AG04450 (cell line): ENCODE data around the gene RGS1. TPM values are rescaled to one million over a fixed set of nuclear protein-coding genes. Genes with fewer than 3 reads are reported as not detected.

Experiments used
- CTCF ChIA-PET: fragments of 300-600, 350-600 bp; formaldehyde crosslinking; extraction: SDS; loops from one replicate; lab custom pipeline; 2022; ENCODE audit warnings: antibody characterized with exemption, inconsistent platforms; lab: Charles Lee
- POLR2A ChIA-PET: fragments of 350-600 bp; formaldehyde crosslinking; extraction: SDS; loops from one replicate; lab custom pipeline; 2021; ENCODE audit warnings: antibody characterized with exemption, inconsistent platforms; lab: Yijun Ruan, JAX
- DNase-seq: peaks from one replicate; pipeline ENCODE4 v3.0.0-alpha.2; 2011; ENCODE audit warnings: low read depth, low spot score
- H3K27ac ChIP-seq: one replicate; pipeline ENCODE4 v1.5.1; 2012; ENCODE audit warnings: low read depth, low read length, control low read depth
- H3K27me3 ChIP-seq: one replicate; pipeline ENCODE4 v1.6.0; 2012; ENCODE audit warnings: low read length; ENCODE audit not compliant: control insufficient read depth, insufficient read depth
- H3K4me3 ChIP-seq: 2 replicates; pipeline ENCODE4 v1.5.1; 2011; ENCODE audit warnings: mild to moderate bottlenecking, low read depth, low read length, control low read depth
- H3K9me3 ChIP-seq: 2 replicates; pipeline ENCODE4 v1.5.1; 2012; ENCODE audit warnings: low read length; ENCODE audit not compliant: control insufficient read depth, insufficient read depth
- polyA plus RNA-seq: library from polyadenylated mRNA; depleted of rRNA; stranded (reverse); fragments of >200 nt; gene quantifications from 2 replicates; pipeline ENCODE4 v1.2.3, GENCODE V29; 2011
- TF ChIP-seq, protein P1 (sequence below): IDR thresholded peaks from 2 replicates; pipeline ENCODE4 v1.5.1; 2011; ENCODE audit warnings: low read depth, low read length, control low read depth, inconsistent platforms

The RGS1 gene
- polyA plus RNA-seq, 1 experiment: not detected

DNA sequence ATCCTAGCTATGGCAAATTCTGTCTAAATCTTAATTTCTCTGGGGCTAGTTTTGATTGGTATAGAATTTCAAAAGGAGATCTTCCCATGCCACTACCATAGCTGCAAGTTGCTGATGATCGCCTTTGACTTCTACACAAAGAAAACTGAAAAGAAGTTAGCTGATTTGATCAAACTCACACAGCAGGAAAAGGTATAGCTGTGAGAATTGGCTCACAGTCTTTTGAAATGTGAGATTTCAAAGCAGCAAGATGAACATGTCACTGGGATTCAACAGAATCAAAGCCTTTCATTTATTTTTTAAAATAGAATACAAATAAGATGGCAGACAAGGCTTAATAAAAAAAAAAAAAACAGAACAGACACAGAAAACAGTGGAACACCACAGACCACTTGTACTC, 7.5 kb upstream of the RGS1 start:
- no peak for DNase-seq
- ChIA-PET POLR2A (no interaction called here), CTCF (no interaction called here)
- TF ChIP-seq, protein P1, sequence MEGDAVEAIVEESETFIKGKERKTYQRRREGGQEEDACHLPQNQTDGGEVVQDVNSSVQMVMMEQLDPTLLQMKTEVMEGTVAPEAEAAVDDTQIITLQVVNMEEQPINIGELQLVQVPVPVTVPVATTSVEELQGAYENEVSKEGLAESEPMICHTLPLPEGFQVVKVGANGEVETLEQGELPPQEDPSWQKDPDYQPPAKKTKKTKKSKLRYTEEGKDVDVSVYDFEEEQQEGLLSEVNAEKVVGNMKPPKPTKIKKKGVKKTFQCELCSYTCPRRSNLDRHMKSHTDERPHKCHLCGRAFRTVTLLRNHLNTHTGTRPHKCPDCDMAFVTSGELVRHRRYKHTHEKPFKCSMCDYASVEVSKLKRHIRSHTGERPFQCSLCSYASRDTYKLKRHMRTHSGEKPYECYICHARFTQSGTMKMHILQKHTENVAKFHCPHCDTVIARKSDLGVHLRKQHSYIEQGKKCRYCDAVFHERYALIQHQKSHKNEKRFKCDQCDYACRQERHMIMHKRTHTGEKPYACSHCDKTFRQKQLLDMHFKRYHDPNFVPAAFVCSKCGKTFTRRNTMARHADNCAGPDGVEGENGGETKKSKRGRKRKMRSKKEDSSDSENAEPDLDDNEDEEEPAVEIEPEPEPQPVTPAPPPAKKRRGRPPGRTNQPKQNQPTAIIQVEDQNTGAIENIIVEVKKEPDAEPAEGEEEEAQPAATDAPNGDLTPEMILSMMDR: no peak
- Histone ChIP-seq H3K27me3 (no peaks in the 10 kb centered on the region), H3K9me3 (peaks cover 8% of the 10 kb centered on the region), H3K4me3 (no peak overlapping the region), H3K27ac (no peak overlapping the region)

DNA sequence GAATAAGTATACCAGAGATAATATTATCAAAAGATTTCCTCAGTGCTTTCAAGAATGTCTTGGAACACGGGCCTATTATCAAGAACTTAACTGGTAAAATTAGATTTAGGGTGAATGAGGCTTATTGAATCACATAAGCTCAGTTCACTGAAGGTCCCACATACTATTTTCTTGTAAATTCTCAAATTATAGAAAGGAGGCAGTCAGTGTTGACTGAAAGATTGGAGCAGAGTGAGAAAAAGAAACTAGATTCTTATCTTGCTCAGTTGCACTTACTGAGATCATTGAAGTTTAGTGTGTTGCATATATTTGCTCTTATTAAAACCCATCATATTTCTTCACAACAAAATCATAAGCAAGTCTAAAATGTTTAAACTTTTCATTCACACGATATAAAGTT, 3.9 kb upstream of the RGS1 start:
- DNase-seq: no peak
- Histone ChIP-seq H3K27me3 (no peaks in the 10 kb centered on the region), H3K27ac (no peak overlapping the region), H3K4me3 (no peak overlapping the region), H3K9me3 (peaks cover 8% of the 10 kb centered on the region)
- POLR2A ChIA-PET: no interaction called here
- TF ChIP-seq, protein P1: no peak
- CTCF ChIA-PET: no interaction called here

GRCh38 chr1:192573499-192573898, 2.1 kb upstream of the RGS1 start:
- DNase-seq: no peak
- Histone ChIP-seq H3K27me3 (no peaks in the 10 kb centered on the region), H3K27ac (no peak overlapping the region), H3K4me3 (no peak overlapping the region), H3K9me3 (peaks cover 8% of the 10 kb centered on the region)
- ChIA-PET CTCF (no interaction called here), POLR2A (interaction anchor here (1.0 kb wide), 1 partner anchor 88 kb away, joined by 3 read pairs; no protein-coding TSS in a partner anchor)
- TF ChIP-seq, protein P1: no peak

DNA sequence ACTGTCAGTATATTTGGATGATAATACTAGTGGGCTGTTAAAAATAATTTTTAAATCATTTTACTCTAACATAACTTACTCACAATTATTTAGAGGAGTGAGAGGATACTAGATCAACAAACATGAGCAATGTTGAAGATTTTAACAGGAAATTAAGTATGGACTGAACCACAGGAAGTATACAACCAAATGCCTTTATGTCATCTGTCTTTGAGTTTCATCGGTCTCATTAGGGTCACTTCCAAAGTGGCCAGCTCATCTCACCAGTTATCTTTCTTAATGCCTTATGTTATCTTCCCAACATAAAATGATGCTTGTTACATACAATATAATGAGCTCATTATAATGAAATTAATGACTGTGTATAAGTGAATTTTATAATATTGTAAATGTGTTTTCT, 1.5 kb upstream of the RGS1 start:
- H3K4me3 ChIP-seq: no peak overlapping the region
- no peak overlapping the region for H3K27ac ChIP-seq
- H3K9me3 ChIP-seq: peaks cover 8% of the 10 kb centered on the region
- no peaks in the 10 kb centered on the region for H3K27me3 ChIP-seq
- ChIA-PET CTCF (no interaction called here), POLR2A (interaction anchor here (1.0 kb wide), 1 partner anchor 89 kb away, joined by 3 read pairs; no protein-coding TSS in a partner anchor)
- TF ChIP-seq, protein P1: no peak
- no peak for DNase-seq

DNA sequence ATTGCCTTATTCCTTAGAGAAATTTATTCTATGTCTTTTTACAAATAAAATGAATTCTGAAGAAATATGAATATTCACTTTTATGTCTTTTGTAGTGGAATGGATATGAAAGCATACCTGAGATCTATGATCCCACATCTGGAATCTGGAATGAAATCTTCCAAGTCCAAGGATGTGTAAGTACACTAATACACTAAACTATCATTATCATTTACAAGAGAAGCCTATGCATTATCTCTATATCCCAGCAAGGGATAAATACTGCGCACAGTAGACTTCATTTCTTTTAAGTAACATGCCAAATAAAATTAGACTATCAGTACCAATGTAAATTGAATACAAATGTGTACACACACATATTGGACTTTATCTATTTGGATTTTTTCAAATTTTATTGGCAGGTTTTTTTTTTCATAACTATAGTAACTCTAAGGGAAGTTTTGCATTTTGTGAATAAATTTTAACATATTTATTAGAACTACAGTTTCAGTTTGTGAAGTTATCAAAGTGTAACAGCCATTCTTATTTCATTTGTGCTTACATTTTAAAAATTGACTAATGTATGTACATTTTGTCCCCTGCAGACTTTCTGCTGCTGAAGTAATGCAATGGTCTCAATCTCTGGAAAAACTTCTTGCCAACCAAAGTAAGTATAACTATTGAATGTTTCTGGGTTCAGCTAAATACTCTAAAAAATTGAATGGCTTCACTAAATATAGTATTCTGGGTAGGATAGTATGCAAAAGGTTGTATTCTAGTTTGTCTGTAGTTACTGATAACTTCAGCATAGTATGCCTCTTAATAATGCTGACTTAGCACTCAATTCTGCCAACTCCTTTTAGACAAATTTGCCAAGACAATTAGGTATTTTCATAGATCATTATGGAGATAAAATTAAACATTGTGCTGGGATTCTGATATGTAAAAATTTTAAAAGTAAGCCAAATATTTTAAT, 894 bp downstream of the RGS1 start:
- H3K27ac ChIP-seq: no peak overlapping the region
- TF ChIP-seq, protein P1: no peak
- H3K27me3 ChIP-seq: no peaks in the 10 kb centered on the region
- H3K4me3 ChIP-seq: no peak overlapping the region
- H3K9me3 ChIP-seq: no peaks in the 10 kb centered on the region
- ChIA-PET CTCF (no interaction called here), POLR2A (no interaction called here)
- DNase-seq: no peak
